Neuronal stem cell (in vitro differentiated cells): ENCODE results near the gene LRP1B.

Experiments
- DNase-seq: peaks from one replicate; pipeline ENCODE4 v3.0.0-alpha.2; 2013; ENCODE audit warnings: low spot score
- H2AFZ ChIP-seq: one replicate; pipeline ENCODE4 v1.6.1; 2013; ENCODE audit warnings: mild to moderate bottlenecking, low read length, inconsistent platforms
- H2AK5ac ChIP-seq: 2 replicates; pipeline ENCODE4 v1.6.1; 2013; ENCODE audit warnings: low read depth, mild to moderate bottlenecking, inconsistent platforms, low read length, moderate library complexity, mixed read lengths
- H2BK120ac ChIP-seq: 2 replicates; pipeline ENCODE4 v1.6.1; 2013; ENCODE audit warnings: low read depth, mild to moderate bottlenecking, inconsistent platforms, low read length, moderate library complexity, mixed read lengths
- H2BK12ac ChIP-seq: one replicate; pipeline ENCODE4 v1.6.1; 2013; ENCODE audit warnings: low read length, inconsistent platforms
- H2BK15ac ChIP-seq: 2 replicates; pipeline ENCODE4 v1.6.1; 2013; ENCODE audit warnings: mild to moderate bottlenecking, low read length, inconsistent platforms, mixed read lengths
- H2BK5ac ChIP-seq: one replicate; pipeline ENCODE4 v1.6.1; 2013; ENCODE audit warnings: inconsistent platforms, mild to moderate bottlenecking, low read length, moderate library complexity
- H3K14ac ChIP-seq: one replicate; pipeline ENCODE4 v1.6.1; 2013; ENCODE audit warnings: low read length, inconsistent platforms
- H3K18ac ChIP-seq: 2 replicates; pipeline ENCODE4 v1.6.1; 2013; ENCODE audit warnings: low read length, inconsistent platforms
- H3K23ac ChIP-seq: 2 replicates; pipeline ENCODE4 v1.6.1; 2013; ENCODE audit warnings: low read depth, mild to moderate bottlenecking, mixed read lengths, low read length, inconsistent platforms; ENCODE audit not compliant: poor library complexity
- H3K27ac ChIP-seq: replicated peaks from 3 replicates; pipeline ENCODE4 v1.5.1; 2013; ENCODE audit warnings: low read length, inconsistent platforms
- H3K27me3 ChIP-seq, 3 experiments: 2 replicates each; pipeline ENCODE4 v1.6.1; 2013; ENCODE audit warnings: low read length in 3 of 3, mild to moderate bottlenecking in 2 of 3, inconsistent platforms in 1 of 3, low read depth in 1 of 3, mixed read lengths in 1 of 3, moderate library complexity in 1 of 3; ENCODE audit not compliant: control insufficient read depth in 3 of 3, insufficient read depth in 3 of 3
- H3K36me3 ChIP-seq, 2 donors: replicated peaks in 1 of 2; 2 replicates each; pipeline ENCODE4 v1.6.1; 2013; ENCODE audit warnings: low read length in 2 of 2; ENCODE audit not compliant: control insufficient read depth in 2 of 2, insufficient read depth in 2 of 2
- H3K4ac ChIP-seq: 2 replicates; pipeline ENCODE4 v1.6.1; 2013; ENCODE audit warnings: inconsistent platforms, mild to moderate bottlenecking, low read length, moderate library complexity
- H3K4me1 ChIP-seq, 2 donors: 1 replicate in 1 of 2; 2 replicates in 1 of 2; pipeline ENCODE4 v1.6.1; 2013; ENCODE audit warnings: low read length in 2 of 2, low read depth in 1 of 2; ENCODE audit not compliant: control insufficient read depth in 2 of 2, insufficient read depth in 1 of 2
- H3K4me2 ChIP-seq: one replicate; pipeline ENCODE4 v1.6.1; 2013; ENCODE audit warnings: mild to moderate bottlenecking, low read length, inconsistent platforms; ENCODE audit not compliant: insufficient read depth, poor library complexity, severe bottlenecking
- H3K4me3 ChIP-seq, 2 donors: 2 replicates each; pipeline ENCODE4 v1.5.1; 2013; ENCODE audit warnings: low read length in 2 of 2, mild to moderate bottlenecking in 2 of 2, inconsistent platforms in 1 of 2, moderate library complexity in 1 of 2
- H3K79me1 ChIP-seq: one replicate; pipeline ENCODE4 v1.6.1; 2013; ENCODE audit warnings: low read depth, mild to moderate bottlenecking, inconsistent platforms, low read length, moderate library complexity
- H3K9ac ChIP-seq: one replicate; pipeline ENCODE4 v1.6.1; 2013; ENCODE audit warnings: mild to moderate bottlenecking, low read depth, low read length, inconsistent platforms; ENCODE audit not compliant: poor library complexity
- H3K9me3 ChIP-seq, 2 donors: replicated peaks in 1 of 2; 2 replicates each; pipeline versions ENCODE3 to v1.6.1; 2013; ENCODE audit warnings: low read length in 2 of 2, mild to moderate bottlenecking in 2 of 2, inconsistent platforms in 1 of 2, low read depth in 1 of 2, mixed read lengths in 1 of 2, moderate library complexity in 1 of 2; ENCODE audit not compliant: control insufficient read depth in 2 of 2, insufficient read depth in 1 of 2
- H4K8ac ChIP-seq: one replicate; pipeline ENCODE4 v1.6.1; 2013; ENCODE audit warnings: low read depth, mild to moderate bottlenecking, inconsistent platforms, low read length, moderate library complexity
- H4K91ac ChIP-seq: one replicate; pipeline ENCODE4 v1.6.1; 2013; ENCODE audit warnings: low read length, low read depth, mild to moderate bottlenecking, inconsistent platforms; ENCODE audit not compliant: poor library complexity
- WGBS, 2 donors: extraction: QIAGEN DNeasy Blood & Tissue Kit; methylation state at CpG; one replicate each; pipeline ENCODE4 v1.1.7; 2013; ENCODE audit warnings: missing lambda C conversion rate in 2 of 2, mixed read lengths in 1 of 2; ENCODE audit not compliant: insufficient read length in 2 of 2, insufficient replicate concordance in 1 of 2; ENCODE audit errors: extremely low coverage in 2 of 2; 5-methylcytosine and 5-hydroxymethylcytosine counted together

The LRP1B gene

GRCh38 chr2:141699573-141699972 lies 431.2 kb downstream of the LRP1B start:
- Histone ChIP-seq H3K23ac (no peak overlapping the region), H4K8ac (no peak overlapping the region), H3K36me3 (no peaks in the 10 kb centered on the region), H3K4me2 (no peak overlapping the region), H3K4ac (no peak overlapping the region), H2BK120ac (no peak overlapping the region), H3K27me3 (no peaks in the 10 kb centered on the region), H3K79me1 (no peaks in the 10 kb centered on the region), H2BK12ac (no peak overlapping the region), H3K4me1 (no peaks in the 10 kb centered on the region), H3K9ac (no peak overlapping the region), H3K18ac (no peak overlapping the region), H3K9me3 (no peaks in the 10 kb centered on the region), H2AFZ (no peak overlapping the region), H3K27ac (no peak overlapping the region), H2BK15ac (no peak overlapping the region), H3K14ac (no peak overlapping the region), H2BK5ac (no peak overlapping the region), H4K91ac (no peak overlapping the region), H2AK5ac (no peak overlapping the region), H3K4me3 (no peak overlapping the region)
- DNase-seq, result no peak
- WGBS, 2 donors, result no CpG with 5 or more reads among the region's 4 CpGs

- Histone ChIP-seq H3K4me2 (no peak overlapping the region), H3K23ac (no peak overlapping the region), H3K9ac (no peak overlapping the region), H3K27ac (no peak overlapping the region), H3K14ac (no peak overlapping the region), H3K4ac (no peak overlapping the region), H3K18ac (no peak overlapping the region), H3K27me3 (no peaks in the 10 kb centered on the region), H2AFZ (no peak overlapping the region), H4K91ac (no peak overlapping the region), H2AK5ac (no peak overlapping the region), H2BK15ac (no peak overlapping the region), H3K79me1 (no peaks in the 10 kb centered on the region), H3K4me1 (no peaks in the 10 kb centered on the region), H3K4me3 (no peak overlapping the region), H3K9me3 (no peaks in the 10 kb centered on the region), H2BK12ac (no peak overlapping the region), H3K36me3 (no peaks in the 10 kb centered on the region), H2BK120ac (no peak overlapping the region), H2BK5ac (no peak overlapping the region), H4K8ac (no peak overlapping the region)
- WGBS, 2 donors, result no CpG with 5 or more reads among the region's 2 CpGs
- DNase-seq, result no peak
Measured at GRCh38 chr2:141698500-141698899, 432.3 kb downstream of the LRP1B start.

GRCh38 chr2:141697035-141697434 lies 433.8 kb downstream of the LRP1B start:
- H2AFZ ChIP-seq, result no peak overlapping the region
- H3K4me2 ChIP-seq, result no peak overlapping the region
- H3K18ac ChIP-seq, result no peak overlapping the region
- no peaks in the 10 kb centered on the region for H3K4me1 ChIP-seq
- WGBS, 2 donors, result no CpG with 5 or more reads among the region's 3 CpGs
- H2BK12ac ChIP-seq, result no peak overlapping the region
- no peak overlapping the region for H3K27ac ChIP-seq
- DNase-seq, result no peak
- H3K36me3 ChIP-seq, result no peaks in the 10 kb centered on the region
- no peak overlapping the region for H3K14ac ChIP-seq
- H3K9me3 ChIP-seq, result no peaks in the 10 kb centered on the region
- no peak overlapping the region for H3K9ac ChIP-seq
- H2AK5ac ChIP-seq, result no peak overlapping the region
- H3K4ac ChIP-seq, result no peak overlapping the region
- no peak overlapping the region for H2BK15ac ChIP-seq
- H2BK5ac ChIP-seq, result no peak overlapping the region
- H3K23ac ChIP-seq, result no peak overlapping the region
- no peaks in the 10 kb centered on the region for H3K27me3 ChIP-seq
- no peak overlapping the region for H4K91ac ChIP-seq
- no peaks in the 10 kb centered on the region for H3K79me1 ChIP-seq
- no peak overlapping the region for H3K4me3 ChIP-seq
- H2BK120ac ChIP-seq, result no peak overlapping the region
- no peak overlapping the region for H4K8ac ChIP-seq

- DNase-seq, result no peak
- Histone ChIP-seq H3K27ac (no peak overlapping the region), H3K4me2 (no peak overlapping the region), H2BK5ac (no peak overlapping the region), H2BK15ac (no peak overlapping the region), H3K36me3 (no peaks in the 10 kb centered on the region), H3K23ac (no peak overlapping the region), H2BK120ac (no peak overlapping the region), H2AFZ (no peak overlapping the region), H2BK12ac (no peak overlapping the region), H4K91ac (no peak overlapping the region), H3K4me1 (no peaks in the 10 kb centered on the region), H3K79me1 (no peaks in the 10 kb centered on the region), H2AK5ac (no peak overlapping the region), H3K9me3 (no peaks in the 10 kb centered on the region), H3K4me3 (no peak overlapping the region), H4K8ac (no peak overlapping the region), H3K4ac (no peak overlapping the region), H3K18ac (no peak overlapping the region), H3K27me3 (no peaks in the 10 kb centered on the region), H3K14ac (no peak overlapping the region), H3K9ac (no peak overlapping the region)
- no CpG with 5 or more reads among the region's 2 CpGs for WGBS, 2 donors
Measured at GRCh38 chr2:141694180-141694579, 436.6 kb downstream of the LRP1B start.
